Lung (tissue), 16 donors: ENCODE results near the gene XRCC5. TPM values are rescaled to one million over a fixed set of nuclear protein-coding genes. Genes with fewer than 3 reads are reported as not detected.

ENCODE experiments used
- ATAC-seq: fragments of 200-7000 bp; cut with Tn5 transposase; one replicate; pipeline ENCODE4 v1.9.1; 2020; ENCODE audit warnings: moderate number of reproducible peaks; ENCODE audit not compliant: insufficient read depth, low FRiP score
- DNase-seq, 3 donors: peaks; one replicate each; pipeline ENCODE4 v3.0.0-alpha.2; 2013 to 2017
- H3K27ac ChIP-seq, 2 donors: one replicate each; pipeline ENCODE4 v1.5.1; 2013; ENCODE audit warnings: mild to moderate bottlenecking in 2 of 2, moderate library complexity in 2 of 2, control low read depth in 1 of 2, inconsistent platforms in 1 of 2, low read depth in 1 of 2, low read length in 1 of 2
- H3K27me3 ChIP-seq, 3 donors: one replicate each; pipeline ENCODE4 v1.5.1; 2013; ENCODE audit warnings: low read length in 2 of 3; ENCODE audit not compliant: control insufficient read depth in 3 of 3, insufficient read depth in 3 of 3
- H3K36me3 ChIP-seq, 4 donors: one replicate each; pipeline ENCODE4 v1.5.1; 2013; ENCODE audit warnings: low read length in 4 of 4, mild to moderate bottlenecking in 1 of 4, moderate library complexity in 1 of 4; ENCODE audit not compliant: control insufficient read depth in 4 of 4, insufficient read depth in 4 of 4
- H3K4me1 ChIP-seq, 5 donors: one replicate each; pipeline ENCODE4 v1.5.1; 2013; ENCODE audit warnings: low read length in 5 of 5, mild to moderate bottlenecking in 2 of 5, moderate library complexity in 1 of 5; ENCODE audit not compliant: control insufficient read depth in 5 of 5, insufficient read depth in 5 of 5
- H3K4me3 ChIP-seq: one replicate; pipeline ENCODE4 v1.5.1; 2013; ENCODE audit warnings: mild to moderate bottlenecking, control low read depth, moderate library complexity
- H3K9ac ChIP-seq, 2 donors: one replicate each; pipeline ENCODE4 v1.5.1; 2013; ENCODE audit warnings: low read length in 2 of 2, control low read depth in 1 of 2; ENCODE audit not compliant: insufficient read depth in 1 of 2
- H3K9me3 ChIP-seq, 4 donors: one replicate each; pipeline ENCODE4 v1.5.1; 2013; ENCODE audit warnings: low read length in 3 of 4, mild to moderate bottlenecking in 1 of 4, moderate library complexity in 1 of 4; ENCODE audit not compliant: control insufficient read depth in 4 of 4, insufficient read depth in 3 of 4
- WGBS, 2 donors: extraction: QIAGEN DNeasy Blood & Tissue Kit; methylation state at CpG; one replicate each; pipeline ENCODE4 v1.1.7; 2013; 5-methylcytosine and 5-hydroxymethylcytosine counted together
- long read RNA-seq, 5 donors: transcript quantifications; one replicate each; lab custom pipeline, GENCODE V29; 2026
- polyA plus RNA-seq, 2 donors: library from polyadenylated mRNA; stranded (reverse); fragments of 200-250 nt; gene quantifications; one replicate each; pipeline ENCODE4 v1.2.1, GENCODE V29; 2013
- total RNA-seq, 2 donors: library from RNA; depleted of rRNA in 1 of 2; stranded (reverse); fragments of >200 nt in 1 of 2; gene quantifications; one replicate each; pipeline ENCODE4 v1.2.1, GENCODE V29; 2014 to 2021
- TF ChIP-seq, protein P1 (sequence below): IDR thresholded peaks from 2 replicates; pipeline ENCODE4 v1.5.1; 2012; ENCODE audit warnings: mild to moderate bottlenecking; ENCODE audit errors: control extremely low read depth, extremely low read depth
- donor health status: control.
- donor health status: control.
- donor health status: Bipolar disorder and iron deficiency.
- donor health status: healthy.
- donor health status: DM: yes; HTN: yes; CAD: no.

XRCC5 gene
- 100 to 1,000 TPM; 171 to 200 TPM for total RNA-seq
- polyA plus RNA-seq: 100 to 1,000 TPM in 1 of 2 donors, 10 to 100 TPM in 1; 67.3 to 117 TPM
- long read RNA-seq, donor 1, transcript XRCC5-209 (2 exons, 616 nt): minor isoform, 13 of 173 reads
- long read RNA-seq, donor 1, transcript XRCC5-208 (3 exons, 610 nt): minor isoform, 8 of 173 reads
- long read RNA-seq, donor 1, transcript XRCC5-201 (21 exons, 3,428 nt): major isoform, 53 of 173 reads
- long read RNA-seq, donor 1, partial matches to known transcripts: 97 of 173 reads
- long read RNA-seq, donor 1, other reads (novel, unspliced or antisense): 0 of 173 reads
- long read RNA-seq, donor 2, transcript XRCC5-201 (21 exons, 3,428 nt): minor isoform, 8 of 70 reads
- long read RNA-seq, donor 2, transcript XRCC5-209 (2 exons, 616 nt): major isoform, 10 of 70 reads
- long read RNA-seq, donor 2, partial matches to known transcripts: 49 of 70 reads
- long read RNA-seq, donor 2, other reads (novel, unspliced or antisense): 0 of 70 reads
- long read RNA-seq, donor 3, transcript XRCC5-209 (2 exons, 616 nt): minor isoform, 8 of 118 reads
- long read RNA-seq, donor 3, transcript XRCC5-201 (21 exons, 3,428 nt): major isoform, 19 of 118 reads
- long read RNA-seq, donor 3, partial matches to known transcripts: 84 of 118 reads
- long read RNA-seq, donor 3, other reads (novel, unspliced or antisense): 0 of 118 reads
- long read RNA-seq, donor 4, transcript XRCC5-209 (2 exons, 616 nt): major isoform, 6 of 169 reads
- long read RNA-seq, donor 4, transcript XRCC5-208 (3 exons, 610 nt): minor isoform, 5 of 169 reads
- long read RNA-seq, donor 4, partial matches to known transcripts: 154 of 169 reads
- long read RNA-seq, donor 4, other reads (novel, unspliced or antisense): 0 of 169 reads
- long read RNA-seq, donor 5, transcript XRCC5-208 (3 exons, 610 nt): minor isoform, 6 of 253 reads
- long read RNA-seq, donor 5, transcript XRCC5-201 (21 exons, 3,428 nt): major isoform, 41 of 253 reads
- long read RNA-seq, donor 5, transcript XRCC5-209 (2 exons, 616 nt): minor isoform, 23 of 253 reads
- long read RNA-seq, donor 5, partial matches to known transcripts: 183 of 253 reads
- long read RNA-seq, donor 5, other reads (novel, unspliced or antisense): 0 of 253 reads

DNA sequence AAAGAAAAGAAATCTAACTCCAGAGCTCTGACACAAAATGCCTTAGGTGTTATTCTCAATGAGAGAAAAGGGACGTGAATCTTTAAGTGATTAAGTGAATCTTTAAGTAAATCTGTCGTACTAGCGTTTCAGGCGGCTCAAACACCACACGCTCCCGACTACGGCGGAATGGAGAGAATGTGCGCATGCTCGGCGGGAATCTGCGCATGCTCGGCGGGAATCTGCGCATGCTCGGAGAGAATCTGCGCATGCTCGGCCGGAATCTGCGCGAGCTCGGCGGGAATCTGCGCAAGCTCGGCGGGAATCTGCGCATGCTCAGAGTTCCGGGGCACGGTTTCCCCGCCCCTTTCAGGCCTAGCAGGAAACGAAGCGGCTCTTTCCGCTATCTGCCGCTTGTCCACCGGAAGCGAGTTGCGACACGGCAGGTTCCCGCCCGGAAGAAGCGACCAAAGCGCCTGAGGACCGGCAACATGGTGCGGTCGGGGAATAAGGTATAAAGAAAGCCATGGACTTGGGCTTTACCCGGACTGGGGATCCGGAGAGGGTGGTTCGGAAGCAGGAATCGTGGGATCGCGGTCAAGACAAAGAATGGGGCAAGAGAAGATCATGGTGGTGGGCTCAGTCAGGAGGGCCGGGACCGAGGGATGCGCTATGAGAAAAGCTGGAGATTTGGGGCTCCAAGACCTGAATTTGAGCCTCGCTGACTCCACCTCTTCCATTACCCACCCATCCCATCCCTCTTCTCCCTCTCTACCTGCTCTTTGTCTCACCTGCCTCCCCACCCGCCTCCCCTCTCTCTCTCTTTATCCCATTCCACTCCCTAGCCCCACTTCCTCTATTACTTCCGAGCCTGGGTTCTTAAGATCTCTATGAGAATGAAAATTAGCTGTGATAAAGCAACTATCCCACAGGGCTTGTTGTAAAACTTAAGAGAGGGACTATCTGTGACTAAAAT lies at the start of gene XRCC5:
Gene XRCC5 (plus strand): TSS at position 382 of the 955 bp plus-strand sequence. CDS start 89 bp downstream, at position 471.
- peak within 1 kb of the TSS; percentile 41 to 88 for H3K27ac ChIP-seq
- no peaks in the 10 kb centered on the region for H3K9me3 ChIP-seq
- H3K4me3 ChIP-seq: peak within 1 kb of the TSS; percentile 63
- H3K4me1 ChIP-seq: peaks cover 0 to 24% (median 8%) of the 10 kb centered on the region in 5 donors
- peak within 1 kb of the TSS; percentile 92 to 95 for H3K9ac ChIP-seq
- peak; percentile 93 for ATAC-seq
- TF ChIP-seq, protein P1, sequence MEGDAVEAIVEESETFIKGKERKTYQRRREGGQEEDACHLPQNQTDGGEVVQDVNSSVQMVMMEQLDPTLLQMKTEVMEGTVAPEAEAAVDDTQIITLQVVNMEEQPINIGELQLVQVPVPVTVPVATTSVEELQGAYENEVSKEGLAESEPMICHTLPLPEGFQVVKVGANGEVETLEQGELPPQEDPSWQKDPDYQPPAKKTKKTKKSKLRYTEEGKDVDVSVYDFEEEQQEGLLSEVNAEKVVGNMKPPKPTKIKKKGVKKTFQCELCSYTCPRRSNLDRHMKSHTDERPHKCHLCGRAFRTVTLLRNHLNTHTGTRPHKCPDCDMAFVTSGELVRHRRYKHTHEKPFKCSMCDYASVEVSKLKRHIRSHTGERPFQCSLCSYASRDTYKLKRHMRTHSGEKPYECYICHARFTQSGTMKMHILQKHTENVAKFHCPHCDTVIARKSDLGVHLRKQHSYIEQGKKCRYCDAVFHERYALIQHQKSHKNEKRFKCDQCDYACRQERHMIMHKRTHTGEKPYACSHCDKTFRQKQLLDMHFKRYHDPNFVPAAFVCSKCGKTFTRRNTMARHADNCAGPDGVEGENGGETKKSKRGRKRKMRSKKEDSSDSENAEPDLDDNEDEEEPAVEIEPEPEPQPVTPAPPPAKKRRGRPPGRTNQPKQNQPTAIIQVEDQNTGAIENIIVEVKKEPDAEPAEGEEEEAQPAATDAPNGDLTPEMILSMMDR: no peak
- peaks cover 8 to 38% (median 22%) of the 10 kb centered on the region in 4 donors for H3K36me3 ChIP-seq
- WGBS, 2 donors: 0% methylated on average over 57 of the region's 57 CpGs
- DNase-seq: peak; percentile 99
- no peaks in the 10 kb centered on the region for H3K27me3 ChIP-seq

DNA sequence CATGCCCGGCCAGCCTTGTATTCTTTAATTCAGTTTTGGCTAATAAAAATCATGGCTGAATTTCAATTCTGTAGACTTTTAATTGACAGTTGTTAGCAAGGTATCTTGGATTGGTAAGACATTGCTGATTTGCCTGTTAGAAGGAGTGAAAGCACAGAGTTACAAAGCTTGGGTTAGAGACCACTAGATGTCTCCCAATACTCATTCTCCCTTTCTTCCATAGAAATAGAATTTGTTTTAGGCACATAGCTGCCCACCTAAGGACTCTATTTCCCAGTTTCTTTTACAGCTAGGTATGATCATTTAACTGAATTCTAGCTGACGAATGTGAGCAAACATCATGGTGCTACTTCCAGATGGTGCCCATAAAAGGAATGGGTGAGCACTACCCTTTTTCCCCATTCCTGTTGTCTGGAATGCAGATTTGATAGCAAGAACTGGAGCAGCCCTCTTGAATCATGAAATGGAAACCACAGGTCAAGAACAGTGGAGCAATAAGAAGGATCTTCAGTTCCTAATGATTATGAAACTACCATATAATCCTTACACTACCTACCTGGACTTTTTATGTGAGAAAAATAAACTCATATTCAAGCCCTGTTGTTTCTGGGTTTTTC lies 45.0 kb upstream of the XRCC5 start:
- 85 to 95% methylated on average over 2 of the region's 2 CpGs for WGBS, 2 donors
- Histone ChIP-seq H3K36me3 (peaks cover 5 to 9% (median 7%) of the 10 kb centered on the region in 4 donors), H3K9ac (no peak overlapping the region), H3K27me3 (no peaks in the 10 kb centered on the region), H3K9me3 (no peaks in the 10 kb centered on the region), H3K27ac (no peak overlapping the region), H3K4me3 (no peak overlapping the region), H3K4me1 (no peaks in the 10 kb centered on the region)
- ATAC-seq: no peak
- DNase-seq: no peak
- TF ChIP-seq, protein P1: no peak

DNA sequence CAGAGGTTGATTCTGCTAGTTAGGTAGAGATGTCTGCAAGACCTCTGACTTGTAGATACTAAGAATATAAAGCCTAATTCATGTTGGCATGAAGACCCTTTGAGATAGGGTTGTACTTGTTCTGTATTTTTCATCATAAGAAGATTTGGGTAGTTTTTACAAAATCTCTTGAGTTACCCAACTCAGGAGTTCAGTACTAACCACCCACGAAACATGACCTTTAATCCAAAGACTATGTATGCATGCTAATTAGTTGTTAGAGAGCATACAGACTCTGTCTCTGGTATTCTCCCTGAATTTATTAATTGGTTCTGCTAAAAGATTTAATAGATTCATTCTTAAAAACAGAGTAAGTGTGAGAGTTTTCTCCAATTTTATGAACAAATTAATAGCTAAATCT lies 44.5 kb upstream of the XRCC5 start:
- TF ChIP-seq, protein P1: no peak
- ATAC-seq (no peak), DNase-seq (no peak)
- Histone ChIP-seq H3K9ac (no peak overlapping the region), H3K4me1 (no peaks in the 10 kb centered on the region), H3K36me3 (peaks cover 5 to 8% (median 6%) of the 10 kb centered on the region in 4 donors), H3K9me3 (no peaks in the 10 kb centered on the region), H3K27me3 (no peaks in the 10 kb centered on the region), H3K4me3 (no peak overlapping the region), H3K27ac (no peak overlapping the region)
- 86 to 94% methylated on average over 1 of the region's 1 CpG for WGBS, 2 donors
